22Rv1 (cell line): Measurements from ENCODE around the gene MPI.

ENCODE experiments used
- CTCF ChIP-seq: fragments of 450-650 bp; IDR thresholded peaks from 2 replicates; pipeline ENCODE4 v1.5.1; 2017; ENCODE audit warnings: mild to moderate bottlenecking
- ZFX ChIP-seq: fragments of 450-650 bp; IDR thresholded peaks from 2 replicates; pipeline ENCODE4 v1.6.1; 2017; ENCODE audit warnings: antibody characterized with exemption, borderline replicate concordance

- TF ChIP-seq CTCF (no peak), ZFX (no peak)
Measured at GRCh38 chr15:74892931-74893330, 3.1 kb downstream of the MPI start.
